ENCODE results near the gene SNTB2.

- TF ChIP-seq ATF2 (IDR thresholded peaks at IDR 0.05; ENCODE audit: low read length): no peak
- TF ChIP-seq CTCF (IDR thresholded peaks at IDR 0.05; ENCODE audit: control extremely low read depth in 1 of 3, insufficient read depth in 1 of 3, low read depth in 1 of 3, low read length in 3 of 3): peak in 2 of 3 experiments; percentile 10 to 25; a peak in 2 of 4 replicates
- TF ChIP-seq SIN3A (conservative IDR thresholded peaks at IDR 0.05 in 1 of 2, IDR thresholded peaks at IDR 0.05 in 1 of 2; ENCODE audit: low read depth in 1 of 2, low read length in 2 of 2): no peak
- TF ChIP-seq POLR2A (IDR thresholded peaks at IDR 0.05; ENCODE audit: control extremely low read depth in 1 of 2, low read depth in 2 of 2, low read length in 2 of 2): no peak
- no peak for TF ChIP-seq EP300 (IDR thresholded peaks at IDR 0.05; ENCODE audit: borderline replicate concordance in 1 of 2, low read depth in 2 of 2, low read length in 2 of 2)
- TF ChIP-seq USF2 (IDR thresholded peaks at IDR 0.05; ENCODE audit: low read length): no peak
- no peak for TF ChIP-seq NANOG (IDR thresholded peaks at IDR 0.05; ENCODE audit: insufficient read depth, low read depth, low read length, poor library complexity, severe bottlenecking)
- TF ChIP-seq SUZ12 (IDR thresholded peaks at IDR 0.05; ENCODE audit: low read length): no peak
- TF ChIP-seq TAF1 (IDR thresholded peaks at IDR 0.05; ENCODE audit: low read depth, low read length): no peak
Observed at GRCh38 chr16:69286941-69287713, 100.2 kb downstream of the SNTB2 start.
